HepG2 (cell line): ENCODE results near the gene EPHX1. TPM values are rescaled to one million over a fixed set of nuclear protein-coding genes. Genes with fewer than 3 reads are reported as not detected.

Source experiments
- ATAC-seq: fragments of 200-7000 bp; cut with Tn5 transposase; 3 replicates; pipeline ENCODE4 v1.9.1; 2020; ENCODE audit warnings: mild to moderate bottlenecking, moderate library complexity
- BruUV-seq: library from RNA; stranded (reverse); fragments of 400-500 nt; replicated peaks from 2 replicates; lab custom pipeline; 2021; lab: Mats Ljungman, UMichigan
- CTCF ChIA-PET: fragments of 300-600 bp; formaldehyde crosslinking; extraction: SDS; loops from one replicate; lab custom pipeline; 2021; ENCODE audit warnings: low total read pairs, inconsistent platforms, low intra/inter-chr PET ratio; lab: Yijun Ruan, JAX
- POLR2A ChIA-PET: fragments of 350-600 bp; sonication (Branson Sonifier 250); formaldehyde crosslinking; loops from one replicate; lab custom pipeline; 2020; ENCODE audit warnings: antibody characterized with exemption, inconsistent platforms; lab: Yijun Ruan, JAX
- DNase-seq: peaks from one replicate; pipeline ENCODE4 v3.0.0-alpha.2; 2015; ENCODE audit warnings: low spot score
- FAIRE-seq: peaks from 3 replicates; lab custom pipeline; 2011; peaks lifted over from hg19 to GRCh38; lab: Jason Lieb, UNC
- H2AFZ ChIP-seq: one replicate; pipeline ENCODE4 v1.6.1; 2011; ENCODE audit warnings: low read length, inconsistent platforms
- H3K27ac ChIP-seq: fragments of 300-600 bp; 3 replicates; pipeline ENCODE4 v1.8.0; 2011; ENCODE audit warnings: mixed run types, mild to moderate bottlenecking, mixed read lengths, low read length, inconsistent platforms; ENCODE audit not compliant: insufficient read depth; ENCODE audit errors: extremely low read length
- H3K27me3 ChIP-seq, 2 experiments: fragments of 200-600 bp in 1 of 2; 2 replicates in 1 of 2; 3 replicates in 1 of 2; pipeline versions ENCODE4 v1.6.0 to v1.8.0; 2011; ENCODE audit warnings: low read length in 2 of 2, mild to moderate bottlenecking in 2 of 2, moderate library complexity in 2 of 2, inconsistent platforms in 1 of 2; ENCODE audit not compliant: insufficient read depth in 2 of 2, control insufficient read depth in 1 of 2
- H3K36me3 ChIP-seq, 2 experiments: fragments of 200-600 bp in 1 of 2; replicated peaks in 1 of 2; 2 replicates in 1 of 2; 3 replicates in 1 of 2; pipeline versions ENCODE4 v1.5.1 to v1.8.0; 2011; ENCODE audit warnings: low read length in 2 of 2, inconsistent platforms in 1 of 2; ENCODE audit not compliant: insufficient read depth in 2 of 2, control insufficient read depth in 1 of 2
- H3K4me1 ChIP-seq: 2 replicates; pipeline ENCODE4 v1.5.1; 2012; ENCODE audit warnings: low read length, inconsistent platforms; ENCODE audit not compliant: insufficient read depth
- H3K4me2 ChIP-seq: 2 replicates; pipeline ENCODE4 v1.6.0; 2011; ENCODE audit warnings: low read depth, low read length, inconsistent platforms
- H3K4me3 ChIP-seq, 3 experiments: fragments of 200-600 bp in 1 of 3; sonication (generic), shearing (Covaris generic) in 1 of 3; replicated peaks in 1 of 3; 2 replicates each; pipeline ENCODE4 v1.5.1; 2011 to 2016; ENCODE audit warnings: low read length in 3 of 3, inconsistent platforms in 2 of 3, low read depth in 2 of 3, mild to moderate bottlenecking in 2 of 3, control low read depth in 1 of 3, mixed read lengths in 1 of 3; ENCODE audit not compliant: insufficient read depth in 1 of 3
- H3K79me2 ChIP-seq: one replicate; pipeline ENCODE4 v1.6.1; 2011; ENCODE audit warnings: low read length, inconsistent platforms; ENCODE audit not compliant: insufficient read depth
- H3K9ac ChIP-seq: 2 replicates; pipeline ENCODE4 v1.6.0; 2011; ENCODE audit warnings: mild to moderate bottlenecking, low read depth, low read length, inconsistent platforms; ENCODE audit not compliant: insufficient read depth
- H3K9me3 ChIP-seq: 2 replicates; pipeline ENCODE4 v1.5.1; 2012; ENCODE audit warnings: mild to moderate bottlenecking, low read length
- H4K20me1 ChIP-seq: 2 replicates; pipeline ENCODE4 v1.6.0; 2011; ENCODE audit warnings: inconsistent platforms, mild to moderate bottlenecking, low read length, moderate library complexity; ENCODE audit not compliant: insufficient read depth
- AGO2 ChIP-seq: fragments of 200-400 bp; formaldehyde crosslinking; optimal IDR thresholded peaks from 2 replicates; pipeline ENCODE3; 2017; ENCODE audit warnings: mild to moderate bottlenecking, low read depth, low read length, moderate library complexity
- WGBS: methylation state at CpG from one replicate; pipeline ENCODE4 v1.1.6; 2017; ENCODE audit warnings: low lambda C conversion rate; 5-methylcytosine and 5-hydroxymethylcytosine counted together
- in situ Hi-C: cut with HindIII; loops from 2 replicates; pipeline ENCODE4 v1.10.0; 2017; ENCODE audit warnings: low pct_unique_long_range_greater_than_20kb; ENCODE audit not compliant: extremely low pct_ligation_motif_present
- intact Hi-C: fragments of 100-400 bp; cut with micrococcal nuclease; formaldehyde crosslinking; loops from one replicate; pipeline ENCODE4 v1.10.0; 2022; ENCODE audit not compliant: unreplicated experiment
- polyA plus RNA-seq, 8 experiments: library from polyadenylated mRNA; depleted of rRNA in 3 of 8; stranded (reverse) in 7 of 8; unstranded in 1 of 8; fragments of >200 nt; fragmentation: Illumina TruSeq in 4 of 8; extraction: Trizol in 4 of 8; gene quantifications; 2 replicates each; pipeline versions ENCODE4 v1.2.1 to v1.2.3, GENCODE V29; 2011 to 2016; ENCODE audit warnings: low read depth in 4 of 8, missing spikeins in 1 of 8, mixed read lengths in 1 of 8; ENCODE audit not compliant: insufficient read depth in 1 of 8
- total RNA-seq, 5 experiments: library from RNA; depleted of rRNA; stranded (reverse); fragments of >200 nt; fragmentation: Illumina TruSeq; extraction: Trizol; gene quantifications; 2 replicates each; pipeline ENCODE4 v1.2.3, GENCODE V29; 2016; ENCODE audit warnings: low read depth in 1 of 5
- TF ChIP-seq, protein P1 (sequence below): sonication (generic); formaldehyde crosslinking; IDR thresholded peaks from 2 replicates; pipeline ENCODE4 v1.5.0; 2020; ENCODE audit warnings: mild to moderate bottlenecking, missing genetic modification reagents, borderline replicate concordance
- TF ChIP-seq, protein P2 (sequence below): sonication (generic); formaldehyde crosslinking; IDR thresholded peaks from 2 replicates; pipeline ENCODE4 v1.8.1; 2023; ENCODE audit warnings: mild to moderate bottlenecking, moderate library complexity, missing genetic modification reagents

Gene EPHX1
- total and polyA plus RNA-seq, 2 of the 13 experiments (the other 11 are each of a cell fraction or from before 2014, with no cell fraction given): 27.7 to 36.5 TPM

DNA sequence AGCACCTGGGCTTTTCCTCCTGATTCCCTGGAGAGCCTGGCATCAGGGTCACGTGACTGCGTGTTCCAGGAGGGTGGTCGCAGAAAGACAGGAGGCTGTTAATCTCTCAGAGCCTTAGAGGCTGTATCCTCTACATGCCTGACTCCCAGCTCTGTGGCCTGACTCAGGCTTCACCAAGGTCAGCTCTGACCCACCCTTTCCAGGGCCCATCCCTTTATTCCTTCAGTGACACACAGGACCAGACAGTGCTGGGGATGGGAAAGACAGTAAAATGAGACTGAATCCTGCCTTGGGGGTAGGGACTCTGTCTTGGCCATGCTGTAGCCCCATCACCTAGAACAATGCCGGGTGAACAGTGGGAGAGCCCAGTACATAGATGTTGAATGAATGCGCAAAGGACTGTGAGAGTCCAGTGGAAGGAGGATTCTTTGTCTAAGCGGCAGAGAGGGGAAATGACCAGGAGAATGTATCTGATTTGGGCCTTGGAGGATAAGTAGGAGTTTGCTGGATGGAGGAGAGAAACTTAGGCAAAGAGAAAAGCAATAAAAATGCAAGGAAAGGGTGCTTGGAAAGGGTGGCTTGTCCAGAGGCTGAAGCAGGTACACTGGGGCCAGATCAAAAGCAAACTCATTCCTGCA, 33.0 kb downstream of the EPHX1 start (continued):
- TF ChIP-seq, protein P1, sequence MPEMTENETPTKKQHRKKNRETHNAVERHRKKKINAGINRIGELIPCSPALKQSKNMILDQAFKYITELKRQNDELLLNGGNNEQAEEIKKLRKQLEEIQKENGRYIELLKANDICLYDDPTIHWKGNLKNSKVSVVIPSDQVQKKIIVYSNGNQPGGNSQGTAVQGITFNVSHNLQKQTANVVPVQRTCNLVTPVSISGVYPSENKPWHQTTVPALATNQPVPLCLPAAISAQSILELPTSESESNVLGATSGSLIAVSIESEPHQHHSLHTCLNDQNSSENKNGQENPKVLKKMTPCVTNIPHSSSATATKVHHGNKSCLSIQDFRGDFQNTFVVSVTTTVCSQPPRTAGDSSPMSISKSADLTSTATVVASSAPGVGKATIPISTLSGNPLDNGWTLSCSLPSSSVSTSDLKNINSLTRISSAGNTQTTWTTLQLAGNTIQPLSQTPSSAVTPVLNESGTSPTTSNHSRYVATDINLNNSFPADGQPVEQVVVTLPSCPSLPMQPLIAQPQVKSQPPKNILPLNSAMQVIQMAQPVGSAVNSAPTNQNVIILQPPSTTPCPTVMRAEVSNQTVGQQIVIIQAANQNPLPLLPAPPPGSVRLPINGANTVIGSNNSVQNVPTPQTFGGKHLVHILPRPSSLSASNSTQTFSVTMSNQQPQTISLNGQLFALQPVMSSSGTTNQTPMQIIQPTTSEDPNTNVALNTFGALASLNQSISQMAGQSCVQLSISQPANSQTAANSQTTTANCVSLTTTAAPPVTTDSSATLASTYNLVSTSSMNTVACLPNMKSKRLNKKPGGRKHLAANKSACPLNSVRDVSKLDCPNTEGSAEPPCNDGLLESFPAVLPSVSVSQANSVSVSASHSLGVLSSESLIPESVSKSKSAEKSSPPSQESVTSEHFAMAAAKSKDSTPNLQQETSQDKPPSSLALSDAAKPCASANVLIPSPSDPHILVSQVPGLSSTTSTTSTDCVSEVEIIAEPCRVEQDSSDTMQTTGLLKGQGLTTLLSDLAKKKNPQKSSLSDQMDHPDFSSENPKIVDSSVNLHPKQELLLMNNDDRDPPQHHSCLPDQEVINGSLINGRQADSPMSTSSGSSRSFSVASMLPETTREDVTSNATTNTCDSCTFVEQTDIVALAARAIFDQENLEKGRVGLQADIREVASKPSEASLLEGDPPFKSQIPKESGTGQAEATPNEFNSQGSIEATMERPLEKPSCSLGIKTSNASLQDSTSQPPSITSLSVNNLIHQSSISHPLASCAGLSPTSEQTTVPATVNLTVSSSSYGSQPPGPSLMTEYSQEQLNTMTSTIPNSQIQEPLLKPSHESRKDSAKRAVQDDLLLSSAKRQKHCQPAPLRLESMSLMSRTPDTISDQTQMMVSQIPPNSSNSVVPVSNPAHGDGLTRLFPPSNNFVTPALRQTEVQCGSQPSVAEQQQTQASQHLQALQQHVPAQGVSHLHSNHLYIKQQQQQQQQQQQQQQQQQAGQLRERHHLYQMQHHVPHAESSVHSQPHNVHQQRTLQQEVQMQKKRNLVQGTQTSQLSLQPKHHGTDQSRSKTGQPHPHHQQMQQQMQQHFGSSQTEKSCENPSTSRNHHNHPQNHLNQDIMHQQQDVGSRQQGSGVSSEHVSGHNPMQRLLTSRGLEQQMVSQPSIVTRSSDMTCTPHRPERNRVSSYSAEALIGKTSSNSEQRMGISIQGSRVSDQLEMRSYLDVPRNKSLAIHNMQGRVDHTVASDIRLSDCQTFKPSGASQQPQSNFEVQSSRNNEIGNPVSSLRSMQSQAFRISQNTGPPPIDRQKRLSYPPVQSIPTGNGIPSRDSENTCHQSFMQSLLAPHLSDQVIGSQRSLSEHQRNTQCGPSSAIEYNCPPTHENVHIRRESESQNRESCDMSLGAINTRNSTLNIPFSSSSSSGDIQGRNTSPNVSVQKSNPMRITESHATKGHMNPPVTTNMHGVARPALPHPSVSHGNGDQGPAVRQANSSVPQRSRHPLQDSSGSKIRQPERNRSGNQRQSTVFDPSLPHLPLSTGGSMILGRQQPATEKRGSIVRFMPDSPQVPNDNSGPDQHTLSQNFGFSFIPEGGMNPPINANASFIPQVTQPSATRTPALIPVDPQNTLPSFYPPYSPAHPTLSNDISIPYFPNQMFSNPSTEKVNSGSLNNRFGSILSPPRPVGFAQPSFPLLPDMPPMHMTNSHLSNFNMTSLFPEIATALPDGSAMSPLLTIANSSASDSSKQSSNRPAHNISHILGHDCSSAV (CRISPR knock-in tag): no peak

DNA sequence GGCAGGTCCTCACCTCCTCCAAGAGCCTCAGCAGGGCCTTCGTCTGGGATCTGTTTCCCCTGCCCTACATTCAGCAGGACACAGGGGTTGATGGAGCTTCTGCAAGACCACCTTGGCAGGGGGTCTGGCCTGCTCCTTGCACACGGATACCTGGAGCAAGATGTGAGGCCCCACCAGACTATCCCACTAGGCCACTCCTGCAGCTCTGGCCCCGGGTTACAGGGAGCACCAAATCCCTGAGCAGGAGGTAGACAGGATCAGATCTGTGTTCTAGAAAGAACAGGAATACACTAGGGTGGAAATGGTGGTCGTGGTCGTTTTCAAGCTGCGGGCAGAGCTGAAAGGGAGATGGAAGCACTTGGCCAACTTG, 33.5 kb downstream of the EPHX1 start:
- no TSS peak for BruUV-seq
- Histone ChIP-seq H3K4me1 (no peaks in the 10 kb centered on the region), H3K9me3 (no peaks in the 10 kb centered on the region), H2AFZ (no peak overlapping the region), H3K27ac (no peak overlapping the region), H3K4me2 (no peak overlapping the region), H3K36me3 (peaks cover 15 to 45% of the 10 kb centered on the region in 2 experiments), H3K27me3 (no peaks in the 10 kb centered on the region), H3K9ac (no peak overlapping the region), H4K20me1 (peaks cover 4% of the 10 kb centered on the region; the same call in 1 of the 2 replicates), H3K4me3 (no peak overlapping the region), H3K79me2 (no peaks in the 10 kb centered on the region)
- peak; percentile 41 for TF ChIP-seq AGO2
- TF ChIP-seq, protein P2, sequence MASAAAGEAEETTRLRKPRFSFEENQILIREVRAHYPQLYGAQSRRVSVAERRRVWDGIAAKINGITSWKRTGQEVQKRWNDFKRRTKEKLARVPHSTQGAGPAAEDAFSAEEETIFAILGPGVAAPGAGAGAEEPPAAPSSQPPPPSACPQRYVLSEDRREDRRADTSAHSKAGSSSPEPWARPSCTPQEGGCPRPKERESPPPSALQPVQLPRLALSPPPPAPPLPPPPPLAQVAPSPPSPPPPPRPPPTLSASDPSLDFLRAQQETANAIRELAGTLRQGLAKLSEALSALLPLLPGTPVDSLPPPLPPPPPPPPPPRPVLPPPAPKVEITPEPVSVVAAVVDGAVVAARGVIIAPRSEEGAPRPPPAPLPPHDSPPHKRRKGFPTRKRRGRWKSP (CRISPR knock-in tag): no peak
- ChIA-PET CTCF (no interaction called here), POLR2A (no interaction called here)
- DNase-seq (no peak), FAIRE-seq (no peak), ATAC-seq (no peak)
- intact Hi-C loops: no loop called here
- 100% methylated on average over 4 of the region's 6 CpGs for WGBS
- in situ Hi-C loops: no loop called here
